KBM-7 (cell line): ENCODE results near the gene SLC50A1.

Experiments
- DNase-seq: peaks from one replicate; pipeline ENCODE4 v3.0.0-alpha.2; 2015
- in situ Hi-C: fragments of 300-500 bp; cut with MboI; formaldehyde crosslinking; loops from 2 replicates; pipeline ENCODE4 v1.14.3; 2020; ENCODE audit warnings: low sequenced_read_pairs, low pct_unique_long_range_greater_than_20kb, mixed read lengths

SLC50A1 gene

GRCh38 chr1:155176544-155177071 is 41.0 kb downstream of the SLC50A1 start:
- peak; percentile 81 for DNase-seq
- in situ Hi-C loops: no loop called here

DNA sequence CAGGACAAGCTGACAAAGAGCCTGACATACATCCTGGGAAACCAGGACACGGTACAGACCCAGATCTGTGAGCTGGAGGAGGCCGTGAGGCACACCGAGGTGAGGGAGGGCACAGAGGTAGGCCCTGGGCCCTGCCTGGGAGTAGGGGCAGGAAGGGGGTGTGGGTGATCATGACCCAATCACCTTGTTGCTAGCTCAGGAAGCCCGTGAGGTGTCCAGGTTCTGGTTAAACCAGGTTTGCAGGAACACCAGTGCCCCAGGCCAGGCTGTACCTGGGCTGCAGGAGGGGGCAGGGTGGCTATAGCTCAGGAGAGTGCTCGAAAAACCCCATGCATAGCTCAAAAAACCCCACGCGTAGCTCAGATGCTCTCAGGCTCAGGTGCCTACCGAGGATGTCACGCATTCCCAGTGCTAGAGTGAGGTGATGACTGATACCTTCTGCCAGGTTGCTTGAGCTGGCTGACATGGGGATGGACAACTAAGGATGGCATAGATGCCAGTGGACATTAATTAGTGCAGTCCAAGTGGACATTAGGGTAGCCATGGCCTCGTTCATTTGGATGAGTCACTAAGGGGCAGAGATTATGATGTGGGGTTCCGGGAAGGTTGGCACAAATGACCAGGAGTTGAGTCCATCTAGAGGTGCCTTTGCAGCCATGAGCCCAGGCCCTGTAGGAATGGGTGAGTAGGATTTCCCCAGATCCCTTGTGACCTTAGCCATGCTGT is 41.7 kb downstream of the SLC50A1 start:
- in situ Hi-C loops: no loop called here

DNA sequence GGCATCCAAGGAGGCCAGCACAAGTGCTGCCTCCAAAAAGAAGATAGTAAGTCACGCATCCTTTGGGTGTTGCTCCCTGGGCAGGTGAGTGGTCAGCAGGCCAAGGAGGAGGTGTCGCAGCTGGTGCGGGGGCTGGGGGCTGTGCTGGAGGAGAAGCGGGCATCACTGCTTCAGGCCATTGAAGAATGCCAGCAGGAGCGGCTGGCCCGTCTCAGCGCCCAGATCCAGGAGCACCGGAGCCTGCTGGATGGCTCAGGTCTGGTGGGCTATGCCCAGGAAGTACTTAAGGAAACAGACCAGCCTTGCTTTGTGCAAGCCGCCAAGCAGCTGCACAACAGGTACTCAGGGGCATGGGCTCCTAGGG is 42.2 kb downstream of the SLC50A1 start:
- in situ Hi-C loops: no loop called here
- DNase-seq: no peak

More for the DNA sequence above, 41.7 kb downstream of the SLC50A1 start:
- DNase-seq: no peak

DNA sequence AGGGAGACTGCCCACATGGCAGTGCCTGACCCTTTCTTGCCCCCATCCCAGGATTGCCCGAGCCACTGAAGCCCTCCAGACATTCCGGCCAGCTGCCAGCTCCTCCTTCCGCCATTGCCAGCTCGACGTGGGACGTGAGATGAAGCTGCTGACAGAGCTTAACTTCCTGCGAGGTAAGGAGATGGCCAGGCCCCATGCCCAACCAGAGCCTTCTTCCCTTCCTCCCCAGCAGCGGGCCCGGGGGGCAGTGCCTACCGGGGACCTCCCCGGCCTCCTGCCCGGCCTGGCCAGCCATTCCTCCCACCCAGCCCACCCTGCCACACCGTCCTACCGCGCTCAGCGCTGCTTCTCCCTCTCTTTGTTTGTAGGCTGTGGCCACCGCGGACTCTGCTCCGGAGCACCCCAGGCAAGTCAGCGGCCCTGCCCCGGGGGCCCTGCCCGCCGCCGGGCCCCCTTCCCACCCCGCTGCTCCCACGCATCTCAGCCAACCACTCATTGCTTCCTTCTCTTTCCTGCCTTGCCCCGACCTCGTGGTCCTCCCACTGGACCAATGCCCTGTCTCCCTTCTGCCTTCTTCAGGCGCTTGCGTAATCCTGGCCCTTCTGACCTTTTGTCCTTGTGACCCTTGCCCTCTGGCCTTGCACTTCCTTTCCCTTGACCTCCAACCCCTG is 42.9 kb downstream of the SLC50A1 start:
- in situ Hi-C loops: no loop called here
- peak; percentile 38 for DNase-seq

DNA sequence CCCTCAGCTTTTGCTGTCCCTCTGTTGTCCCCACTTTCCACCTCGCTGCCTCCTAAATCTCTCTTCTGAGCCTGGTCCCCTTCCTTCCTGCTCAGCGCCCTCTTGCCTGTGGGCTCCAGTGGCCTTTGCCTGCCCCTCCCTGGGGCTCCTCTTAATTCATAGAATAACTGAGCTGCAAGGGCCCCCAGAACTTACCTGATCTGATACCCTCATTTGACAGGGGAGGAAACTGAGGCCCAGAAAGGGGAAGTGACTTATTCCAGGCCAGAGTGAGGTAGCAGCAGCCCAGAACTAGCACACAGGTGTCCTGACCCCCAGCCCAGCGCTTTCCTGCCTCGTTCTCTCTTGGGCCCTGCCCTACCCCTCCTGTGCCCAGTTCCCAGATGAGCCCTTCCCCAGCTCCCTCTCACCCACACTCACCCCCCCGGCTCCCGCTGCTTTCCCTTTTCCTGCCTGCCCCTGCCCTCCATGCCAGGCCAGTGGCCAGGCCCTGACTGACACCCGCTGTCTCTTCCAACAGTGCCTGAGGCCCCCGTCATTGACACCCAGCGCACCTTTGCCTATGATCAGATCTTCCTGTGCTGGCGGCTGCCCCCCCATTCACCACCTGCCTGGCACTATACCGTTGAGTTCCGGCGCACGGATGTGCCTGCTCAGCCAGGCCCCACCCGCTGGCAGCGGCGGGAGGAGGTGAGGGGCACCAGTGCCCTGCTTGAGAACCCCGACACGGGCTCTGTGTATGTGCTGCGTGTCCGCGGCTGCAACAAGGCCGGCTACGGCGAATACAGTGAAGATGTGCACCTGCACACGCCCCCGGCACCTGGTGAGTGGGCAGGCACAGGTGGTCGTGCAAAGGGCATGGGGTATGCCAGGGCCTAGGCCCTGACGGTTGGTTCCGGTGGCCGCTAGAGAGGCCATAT is 43.7 kb downstream of the SLC50A1 start:
- no peak for DNase-seq
- in situ Hi-C loops: no loop called here

- in situ Hi-C loops: no loop called here
- DNase-seq: no peak
These were observed 45.9 kb downstream of the SLC50A1 start for GRCh38 chr1:155181371-155182051.

- in situ Hi-C loops: no loop called here
These were observed 46.4 kb downstream of the SLC50A1 start for GRCh38 chr1:155182052-155182550.

DNA sequence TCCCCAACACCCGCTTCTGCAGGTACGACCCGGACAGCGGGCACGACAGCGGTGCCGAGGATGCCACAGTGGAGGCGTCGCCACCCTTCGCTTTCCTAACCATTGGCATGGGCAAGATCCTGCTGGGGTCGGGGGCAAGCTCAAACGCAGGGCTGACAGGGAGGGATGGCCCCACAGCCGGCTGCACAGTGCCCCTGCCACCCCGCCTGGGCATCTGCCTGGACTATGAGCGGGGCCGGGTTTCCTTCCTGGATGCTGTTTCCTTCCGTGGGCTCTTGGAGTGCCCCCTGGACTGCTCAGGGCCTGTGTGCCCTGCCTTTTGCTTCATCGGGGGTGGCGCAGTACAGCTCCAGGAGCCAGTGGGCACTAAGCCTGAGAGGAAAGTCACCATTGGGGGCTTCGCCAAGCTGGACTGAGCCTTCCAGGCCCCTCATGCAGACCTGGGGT is 48.1 kb downstream of the SLC50A1 start:
- in situ Hi-C loops: no loop called here
- no peak for DNase-seq

More at GRCh38 chr1:155182052-155182550, 46.4 kb downstream of the SLC50A1 start:
- no peak for DNase-seq

DNA sequence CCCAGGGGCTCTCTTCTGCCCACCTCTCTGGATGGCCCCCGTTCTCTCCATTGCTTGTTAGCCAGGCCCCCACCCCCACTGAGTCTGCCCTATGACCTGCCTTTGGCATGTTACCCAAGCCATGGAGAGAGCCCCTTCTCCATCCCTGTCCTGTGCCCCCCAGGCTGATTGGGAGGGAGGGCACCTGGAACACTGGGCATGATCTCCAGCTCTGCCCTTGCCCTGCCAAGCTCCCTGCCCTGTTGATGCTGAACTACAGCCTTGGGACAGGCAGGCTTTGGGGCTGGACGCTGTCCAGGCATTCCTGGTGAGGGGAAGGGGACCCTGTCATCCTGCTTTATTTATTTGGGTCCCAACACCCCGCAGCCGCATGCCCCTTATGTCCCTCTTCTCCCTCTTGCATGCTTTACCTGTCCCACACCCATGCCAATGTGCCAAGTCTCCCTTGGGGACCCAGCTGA is 48.7 kb downstream of the SLC50A1 start:
- in situ Hi-C loops: no loop called here
- no peak for DNase-seq

DNA sequence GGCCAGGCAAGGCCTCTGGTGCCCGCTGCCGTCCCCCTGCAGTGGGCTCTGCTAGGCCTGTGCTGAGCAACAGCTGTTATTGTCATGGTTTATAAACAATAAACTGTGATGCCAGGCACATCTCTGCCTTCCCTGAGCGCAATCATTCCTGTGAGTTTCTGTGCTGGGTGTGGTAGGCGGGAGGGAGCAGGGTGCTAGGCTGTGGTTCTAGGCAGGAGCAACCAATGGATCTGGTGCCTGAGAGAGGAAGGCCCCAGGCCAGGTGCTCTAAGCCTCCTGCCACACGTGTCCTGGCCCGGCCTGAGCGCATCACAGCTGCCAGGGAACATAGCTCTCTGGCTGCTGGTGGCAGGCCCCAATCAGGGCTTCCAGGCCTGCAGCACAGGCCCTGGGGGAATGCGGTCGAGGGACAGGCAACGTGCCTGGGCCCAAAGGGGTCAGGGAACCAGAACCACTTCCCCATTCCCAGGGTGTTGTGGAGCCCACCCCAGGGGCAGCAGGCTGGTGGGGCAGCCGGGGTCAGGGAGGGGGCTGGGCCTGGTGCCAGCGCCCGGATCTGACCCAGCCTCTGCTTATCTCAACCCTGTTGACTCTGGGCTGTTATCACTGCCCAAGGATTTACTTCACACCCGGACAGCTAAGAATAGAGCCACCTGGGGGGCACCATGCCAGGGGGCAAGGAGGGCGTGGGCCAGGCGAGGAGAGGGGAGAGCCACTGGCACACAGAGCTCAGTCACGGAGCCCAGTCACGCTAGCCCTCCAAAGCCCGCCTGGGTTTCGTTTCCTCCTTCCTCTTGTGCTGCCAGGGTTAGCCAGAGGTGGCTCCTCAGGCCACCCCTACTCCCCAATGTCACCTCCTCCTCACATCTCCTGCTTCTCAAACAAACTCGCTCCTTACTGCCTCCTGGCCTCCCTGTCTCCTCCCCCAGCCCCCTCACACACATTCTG is 49.5 kb downstream of the SLC50A1 start:
- DNase-seq: peak; percentile 69
- in situ Hi-C loops: no loop called here

GRCh38 chr1:155185783-155186066 is 50.1 kb downstream of the SLC50A1 start:
- in situ Hi-C loops: no loop called here

GRCh38 chr1:155186067-155186793 is 50.6 kb downstream of the SLC50A1 start:
- in situ Hi-C loops: no loop called here
- no peak for DNase-seq

More at GRCh38 chr1:155185783-155186066, 50.1 kb downstream of the SLC50A1 start:
- no peak for DNase-seq

GRCh38 chr1:155186794-155187455 is 51.3 kb downstream of the SLC50A1 start:
- no peak for DNase-seq

GRCh38 chr1:155187456-155187891 is 51.8 kb downstream of the SLC50A1 start:
- DNase-seq: no peak
- in situ Hi-C loops: no loop called here

More at GRCh38 chr1:155186794-155187455, 51.3 kb downstream of the SLC50A1 start:
- in situ Hi-C loops: no loop called here

GRCh38 chr1:155188268-155188667 is 52.6 kb downstream of the SLC50A1 start:
- in situ Hi-C loops: no loop called here
- no peak for DNase-seq
